LNCAP (cell line): Measurements from ENCODE around the gene PRDM10.

ENCODE experiments used
- CTCF ChIP-seq: fragments of 450-650 bp; IDR thresholded peaks from 2 replicates; pipeline ENCODE4 v1.5.1; 2017; ENCODE audit warnings: mild to moderate bottlenecking

The PRDM10 gene

GRCh38 chr11:129959687-129960086 is 42.9 kb downstream of the PRDM10 start:
- TF ChIP-seq CTCF, result no peak

GRCh38 chr11:129955282-129955681 is 47.4 kb downstream of the PRDM10 start:
- TF ChIP-seq CTCF, result no peak

- no peak for TF ChIP-seq CTCF
Observed at GRCh38 chr11:129951866-129952262, 50.8 kb downstream of the PRDM10 start.

GRCh38 chr11:129951201-129951865 is 51.3 kb downstream of the PRDM10 start:
- no peak for TF ChIP-seq CTCF

- TF ChIP-seq CTCF, result no peak
Observed at GRCh38 chr11:129950101-129951091, 52.2 kb downstream of the PRDM10 start.

GRCh38 chr11:129948926-129949466 is 53.6 kb downstream of the PRDM10 start:
- TF ChIP-seq CTCF, result no peak

- no peak for TF ChIP-seq CTCF
Observed at GRCh38 chr11:129947474-129947873, 55.2 kb downstream of the PRDM10 start.
